NCI-H82 treated with DMSO at 0.1 percent for 48 hours (cell line): ENCODE measurements around the gene CDCA7.
"Not testable (repeated sequence)": the region's sequence is repeated elsewhere in the genome, so short reads cannot be mapped to it uniquely, and the experiment has no call there.

Source experiments
- DNase-seq: peaks from one replicate; lab custom pipeline; 2025; ENCODE audit not compliant: unreplicated experiment; lab: John Stamatoyannopoulos, UW

Gene CDCA7

DNA sequence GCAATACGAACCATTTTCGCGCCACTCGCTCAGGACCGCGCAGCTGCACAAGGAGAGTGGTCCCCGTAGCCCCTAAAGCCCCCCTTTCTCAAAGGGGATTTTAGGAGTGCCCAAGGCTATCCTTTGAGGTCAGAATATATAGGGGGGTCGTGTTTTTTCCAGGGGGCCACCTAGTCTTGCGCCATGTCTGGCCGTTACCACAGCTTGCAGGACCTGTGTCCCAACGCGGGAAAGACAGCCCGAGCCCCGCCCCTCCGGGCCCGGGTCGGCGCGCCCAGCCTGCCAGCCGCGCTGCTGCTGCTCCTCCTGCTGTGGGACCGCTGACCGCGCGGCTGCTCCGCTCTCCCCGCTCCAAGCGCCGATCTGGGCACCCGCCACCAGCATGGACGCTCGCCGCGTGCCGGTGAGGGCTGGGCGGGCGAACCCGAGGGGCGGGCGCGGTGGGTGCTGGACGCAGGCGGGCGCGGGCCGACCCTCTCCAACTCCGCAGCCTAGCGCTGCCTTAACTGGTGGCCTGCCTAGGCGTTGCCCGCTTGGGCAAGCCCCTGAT is at the start of gene CDCA7:
CDCA7 (plus strand) TSS at position 291 of the 550 bp plus-strand sequence; CDS start at position 383, 92 bp downstream.
- DNase-seq, result peak; percentile 68

GRCh38 chr2:173305303-173305702 is 49.4 kb upstream of the CDCA7 start:
- no peak for DNase-seq

DNA sequence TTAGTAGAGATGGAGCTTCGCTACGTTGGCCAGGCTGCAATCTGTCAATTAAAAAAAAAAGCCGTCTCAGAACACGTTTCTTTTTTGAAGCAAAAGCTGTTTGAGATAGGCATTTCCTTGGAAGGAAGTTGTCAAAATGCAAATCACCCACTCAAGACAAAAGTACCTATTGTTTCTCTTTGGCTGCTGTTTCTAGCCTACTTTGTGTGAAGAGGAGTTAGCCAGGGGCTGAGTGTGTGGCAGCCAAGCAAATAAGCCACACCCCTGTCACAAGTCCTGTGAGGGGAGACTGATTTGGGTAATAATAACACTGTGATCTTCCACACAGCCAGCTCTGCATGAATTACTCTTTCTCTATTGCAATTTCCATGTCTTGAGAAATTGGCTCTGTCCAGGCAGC is 47.4 kb upstream of the CDCA7 start:
- no peak for DNase-seq

- not testable (repeated sequence) for DNase-seq
Measured at GRCh38 chr2:173309370-173309769, 45.3 kb upstream of the CDCA7 start.

- DNase-seq, result no peak
Measured at GRCh38 chr2:173311844-173312606, 42.6 kb upstream of the CDCA7 start.

DNA sequence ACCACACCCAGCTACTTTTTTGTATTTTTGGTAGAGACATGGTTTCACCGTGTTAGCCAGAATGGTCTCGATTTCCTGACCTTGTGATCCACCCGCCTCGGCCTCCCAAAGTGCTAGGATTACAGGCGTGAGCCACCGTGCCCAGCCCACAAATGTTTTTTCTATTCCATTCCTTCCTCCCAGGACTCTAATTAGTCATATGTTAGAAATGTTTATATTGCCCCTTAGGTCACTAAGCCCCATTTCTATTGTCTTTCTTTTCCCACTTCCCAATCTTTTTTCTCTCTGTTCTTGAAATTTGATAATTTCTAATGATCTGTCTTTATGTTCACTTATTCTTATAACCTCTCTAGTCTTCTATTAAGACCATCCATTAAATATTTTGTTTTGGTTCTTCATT is 31.3 kb upstream of the CDCA7 start:
- no peak for DNase-seq

GRCh38 chr2:173326806-173327205 is 27.9 kb upstream of the CDCA7 start:
- DNase-seq, result no peak

GRCh38 chr2:173327421-173327820 is 27.3 kb upstream of the CDCA7 start:
- DNase-seq, result no peak

DNA sequence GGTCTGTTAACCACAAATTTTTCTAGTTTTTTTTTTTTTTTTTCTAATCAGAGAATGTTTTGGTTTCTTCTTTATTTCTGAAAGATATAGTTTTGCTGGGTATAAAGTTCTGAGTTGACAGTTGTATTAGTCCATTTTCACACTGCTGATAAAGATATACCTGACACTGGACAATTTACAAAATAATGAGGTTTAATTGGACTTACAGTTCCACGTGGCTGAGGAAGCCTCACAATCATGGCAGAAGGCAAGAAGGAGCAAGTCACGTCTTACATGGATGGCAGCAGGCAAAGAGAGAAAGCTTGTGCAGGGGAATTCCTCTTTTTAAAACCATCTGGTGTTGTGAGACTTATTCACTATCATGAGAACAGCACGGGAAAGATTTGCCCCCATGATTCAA is 21.7 kb upstream of the CDCA7 start:
- not testable (repeated sequence) for DNase-seq

DNA sequence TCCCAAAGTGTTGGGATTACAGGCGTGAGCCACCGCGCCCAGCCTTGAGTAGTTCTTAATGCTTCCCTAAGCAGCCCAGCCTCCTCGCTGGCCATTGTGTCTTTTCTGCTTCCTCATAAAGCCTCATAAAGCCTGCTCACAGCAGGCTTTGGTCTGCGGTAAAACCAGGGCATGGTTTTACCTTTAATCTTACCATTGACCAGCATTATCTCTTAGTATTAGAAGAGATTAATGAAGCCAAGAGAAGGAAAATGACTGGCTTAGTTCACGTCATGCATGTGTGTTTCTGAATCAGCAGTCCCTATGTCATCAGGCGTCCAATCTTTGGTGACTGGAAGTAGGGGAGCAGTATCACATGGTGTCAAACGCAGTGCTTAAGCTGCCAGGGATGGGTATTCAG is 14.9 kb upstream of the CDCA7 start:
- DNase-seq, result peak; percentile 99

DNA sequence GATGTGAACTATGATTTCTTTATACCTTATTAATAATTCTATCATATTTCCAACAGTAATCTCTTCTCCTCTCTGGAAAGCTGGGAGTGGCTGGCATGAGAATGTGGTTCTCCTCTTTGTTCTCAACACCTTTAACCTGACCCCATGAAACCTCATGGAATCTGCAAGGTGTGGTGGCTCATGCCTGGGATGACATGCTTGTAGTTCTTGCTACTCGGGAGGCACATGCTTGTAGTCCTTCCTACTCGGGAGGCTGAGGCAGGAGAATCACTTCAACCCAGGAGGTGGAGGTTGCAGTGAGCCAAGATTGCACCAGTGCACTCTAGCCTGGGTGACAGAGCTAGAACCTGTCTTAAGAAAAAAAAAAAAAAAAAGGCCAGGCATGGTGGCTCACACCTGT is 10.8 kb upstream of the CDCA7 start:
- no peak for DNase-seq

DNA sequence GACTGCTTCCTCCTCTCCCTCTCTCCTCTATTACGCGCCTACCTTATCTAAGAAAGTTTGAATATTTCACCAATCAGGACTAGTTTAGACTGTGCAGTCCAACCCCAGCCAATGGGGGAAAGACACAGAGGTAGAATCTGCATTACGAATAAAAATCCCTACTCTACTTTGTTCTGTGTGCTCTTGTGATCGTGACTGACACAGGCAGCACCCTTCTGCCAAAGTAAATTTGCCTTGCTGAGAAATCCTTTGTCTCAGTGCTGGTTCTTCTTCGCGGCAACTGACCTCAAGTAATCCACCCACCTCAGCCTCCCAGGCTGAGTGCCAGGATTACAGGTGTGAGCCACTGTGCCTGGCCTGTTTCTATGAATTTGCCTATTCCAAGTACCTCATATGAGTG is 8.6 kb upstream of the CDCA7 start:
- no peak for DNase-seq

- no peak for DNase-seq
Measured at GRCh38 chr2:173347305-173348168, 7.1 kb upstream of the CDCA7 start.

- DNase-seq, result no peak
Measured at GRCh38 chr2:173349287-173349686, 5.4 kb upstream of the CDCA7 start.

DNA sequence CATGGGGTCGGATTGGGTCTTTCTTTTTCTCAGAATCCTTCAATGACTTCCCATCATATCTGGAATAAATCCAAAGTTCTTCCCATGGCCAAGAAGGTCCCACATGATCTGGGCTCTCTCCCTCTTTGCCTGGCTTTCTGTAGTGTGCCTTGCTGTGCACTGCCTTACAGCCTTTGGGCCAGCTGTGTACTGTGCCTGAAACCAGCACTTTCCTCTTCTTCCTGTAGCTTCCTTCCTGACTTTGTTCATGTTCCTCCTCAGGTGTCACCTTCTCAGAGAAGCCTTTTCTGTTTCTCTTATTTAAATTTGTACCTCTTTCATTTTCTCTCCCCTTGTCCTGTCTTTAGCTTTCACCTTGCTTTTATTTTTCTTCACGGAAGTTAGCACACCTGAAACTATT is 4.3 kb upstream of the CDCA7 start:
- no peak for DNase-seq

GRCh38 chr2:173351879-173352278 is 2.8 kb upstream of the CDCA7 start:
- DNase-seq, result no peak

- DNase-seq, result peak; percentile 26
Measured at GRCh38 chr2:173353556-173353955, 1.1 kb upstream of the CDCA7 start.

- peak; percentile 69 for DNase-seq
Measured at GRCh38 chr2:173354073-173354581, 545 bp upstream of the CDCA7 start.

- DNase-seq, result peak; percentile 33
Measured at GRCh38 chr2:173355132-173355865, 627 bp downstream of the CDCA7 start.

- DNase-seq, result no peak
Measured at GRCh38 chr2:173355866-173356508, 1.3 kb downstream of the CDCA7 start.
